Measurements from ENCODE around the gene BRD3.
A peak's percentile ranks its signal among the peaks of the same experiment; 100 is the strongest.

Gene BRD3

GRCh38 chr9:133994353-133995011, 73.3 kb downstream of the BRD3 start:
- in situ Hi-C loops (cut with HindIII; ENCODE audit: low sequenced_read_pairs) = loop anchor here (5.0 kb wide), 1 partner anchor 212 kb away; no protein-coding TSS in a partner anchor
- peak; percentile 97 for TF ChIP-seq CTCF (IDR thresholded peaks at IDR 0.05; ENCODE audit: low read depth, low read length, missing control alignments)
- H3K4me3 ChIP-seq (ENCODE audit: low read depth, low read length) = no peak overlapping the region
- no peak for DNase-seq (ENCODE audit: low read depth)

- DNase-seq (ENCODE audit: low read depth) = no peak
- TF ChIP-seq CTCF (IDR thresholded peaks at IDR 0.05; ENCODE audit: low read depth, low read length, missing control alignments) = no peak
- H3K4me3 ChIP-seq (ENCODE audit: low read depth, low read length) = peak overlapping the region; percentile 69
- in situ Hi-C loops (cut with HindIII; ENCODE audit: low sequenced_read_pairs) = no loop called here
Observed at GRCh38 chr9:133993635-133994253, 74.1 kb downstream of the BRD3 start.

GRCh38 chr9:133992780-133993634, 74.8 kb downstream of the BRD3 start:
- TF ChIP-seq CTCF (IDR thresholded peaks at IDR 0.05; ENCODE audit: low read depth, low read length, missing control alignments) = peak; percentile 52
- in situ Hi-C loops (cut with HindIII; ENCODE audit: low sequenced_read_pairs) = no loop called here
- peak; percentile 78 for DNase-seq (ENCODE audit: low read depth)
- peak overlapping the region; percentile 69 for H3K4me3 ChIP-seq (ENCODE audit: low read depth, low read length)

GRCh38 chr9:133991964-133992779, 75.7 kb downstream of the BRD3 start, which contains the start of gene VAV2:
TSS of gene VAV2 (minus strand) at chr9:133992324. CDS start at chr9:133992278, 46 bp downstream.
- peak within 1 kb of the TSS; percentile 69 for H3K4me3 ChIP-seq (ENCODE audit: low read depth, low read length)
- DNase-seq (ENCODE audit: low read depth) = no peak
- in situ Hi-C loops (cut with HindIII; ENCODE audit: low sequenced_read_pairs) = no loop called here

GRCh38 chr9:133991214-133991921, 76.5 kb downstream of the BRD3 start:
- peak overlapping the region; percentile 69 for H3K4me3 ChIP-seq (ENCODE audit: low read depth, low read length)
- in situ Hi-C loops (cut with HindIII; ENCODE audit: low sequenced_read_pairs) = no loop called here
- no peak for DNase-seq (ENCODE audit: low read depth)
- no peak for TF ChIP-seq CTCF (IDR thresholded peaks at IDR 0.05; ENCODE audit: low read depth, low read length, missing control alignments)

More at GRCh38 chr9:133991964-133992779, 75.7 kb downstream of the BRD3 start, which contains the start of gene VAV2:
- TF ChIP-seq CTCF (IDR thresholded peaks at IDR 0.05; ENCODE audit: low read depth, low read length, missing control alignments) = no peak

Measured in astrocyte of the cerebellum (primary cell).